Glutamatergic neuron (in vitro differentiated cells): ENCODE data around the gene ERG28. TPM values are rescaled to one million over a fixed set of nuclear protein-coding genes. Genes with fewer than 3 reads are reported as not detected.
"Not testable (repeated sequence)": the region's sequence is repeated elsewhere in the genome, so short reads cannot be mapped to it uniquely, and the experiment has no call there.

Experiments
- DNase-seq: peaks from one replicate; pipeline ENCODE4 v3.0.0; 2022
- H3K27ac Mint-ChIP-seq: one replicate; pipeline ENCODE4 v1.8.0; 2020; ENCODE audit warnings: mild to moderate bottlenecking, mixed read lengths, inconsistent platforms; ENCODE audit not compliant: unreplicated experiment
- H3K27me3 Mint-ChIP-seq: one replicate; pipeline ENCODE4 v1.8.0; 2020; ENCODE audit warnings: mild to moderate bottlenecking, moderate library complexity, mixed read lengths, inconsistent platforms; ENCODE audit not compliant: unreplicated experiment
- H3K36me3 Mint-ChIP-seq: one replicate; pipeline ENCODE4 v1.8.0; 2020; ENCODE audit warnings: mild to moderate bottlenecking, mixed read lengths, inconsistent platforms; ENCODE audit not compliant: unreplicated experiment
- H3K4me1 Mint-ChIP-seq: one replicate; pipeline ENCODE4 v1.8.0; 2020; ENCODE audit warnings: mild to moderate bottlenecking, low read depth, mixed read lengths, inconsistent platforms; ENCODE audit not compliant: unreplicated experiment
- H3K4me3 Mint-ChIP-seq: one replicate; pipeline ENCODE4 v1.8.0; 2020; ENCODE audit warnings: mild to moderate bottlenecking, mixed read lengths, inconsistent platforms; ENCODE audit not compliant: unreplicated experiment
- H3K9me3 Mint-ChIP-seq: one replicate; pipeline ENCODE4 v1.8.0; 2020; ENCODE audit warnings: mild to moderate bottlenecking, moderate library complexity, mixed read lengths, inconsistent platforms; ENCODE audit not compliant: unreplicated experiment
- total RNA-seq: library from RNA; stranded (reverse); fragmentation: NEBNext Ultra II Directional; extraction: Animal tissue kit (Norgen Biotek cat#: 25700); gene quantifications from one replicate; pipeline ENCODE4 v1.2.1, GENCODE V29; 2021; ENCODE audit not compliant: unreplicated experiment
- TF ChIP-seq, protein P1 (sequence below): fragments of 200-600 bp; sonication (generic); IDR thresholded peaks from one replicate; pipeline ENCODE4 v1.5.0; 2021; ENCODE audit not compliant: partially characterized antibody, unreplicated experiment

The ERG28 gene
- total RNA-seq, 1 donor from 2014 or later, result 16.2 TPM

DNA sequence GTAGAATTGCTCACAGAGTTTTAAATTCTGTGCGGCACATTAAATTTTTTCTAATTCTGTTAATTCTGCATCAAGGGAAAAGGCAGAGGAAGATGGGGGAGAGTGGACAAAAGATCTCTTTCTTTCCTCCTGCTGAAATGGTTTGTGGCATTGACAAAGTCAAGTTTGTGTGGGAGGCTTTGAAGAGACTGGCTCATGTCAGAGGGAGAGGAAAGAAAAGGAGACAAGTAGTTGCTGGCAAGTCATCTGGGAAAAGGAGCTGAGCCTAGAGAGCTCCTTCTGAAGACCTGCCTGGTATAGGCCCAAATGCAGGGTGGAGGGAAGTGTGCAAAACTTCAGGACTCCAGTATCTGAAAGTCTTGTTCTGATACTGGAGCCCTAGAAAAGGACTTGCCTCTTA is 36.7 kb upstream of the ERG28 start:
- H3K4me3 Mint-ChIP-seq, result no peak overlapping the region
- peaks cover 18% of the 10 kb centered on the region for H3K36me3 Mint-ChIP-seq
- TF ChIP-seq, protein P1, sequence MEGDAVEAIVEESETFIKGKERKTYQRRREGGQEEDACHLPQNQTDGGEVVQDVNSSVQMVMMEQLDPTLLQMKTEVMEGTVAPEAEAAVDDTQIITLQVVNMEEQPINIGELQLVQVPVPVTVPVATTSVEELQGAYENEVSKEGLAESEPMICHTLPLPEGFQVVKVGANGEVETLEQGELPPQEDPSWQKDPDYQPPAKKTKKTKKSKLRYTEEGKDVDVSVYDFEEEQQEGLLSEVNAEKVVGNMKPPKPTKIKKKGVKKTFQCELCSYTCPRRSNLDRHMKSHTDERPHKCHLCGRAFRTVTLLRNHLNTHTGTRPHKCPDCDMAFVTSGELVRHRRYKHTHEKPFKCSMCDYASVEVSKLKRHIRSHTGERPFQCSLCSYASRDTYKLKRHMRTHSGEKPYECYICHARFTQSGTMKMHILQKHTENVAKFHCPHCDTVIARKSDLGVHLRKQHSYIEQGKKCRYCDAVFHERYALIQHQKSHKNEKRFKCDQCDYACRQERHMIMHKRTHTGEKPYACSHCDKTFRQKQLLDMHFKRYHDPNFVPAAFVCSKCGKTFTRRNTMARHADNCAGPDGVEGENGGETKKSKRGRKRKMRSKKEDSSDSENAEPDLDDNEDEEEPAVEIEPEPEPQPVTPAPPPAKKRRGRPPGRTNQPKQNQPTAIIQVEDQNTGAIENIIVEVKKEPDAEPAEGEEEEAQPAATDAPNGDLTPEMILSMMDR, result no peak
- H3K27ac Mint-ChIP-seq, result no peak overlapping the region
- H3K4me1 Mint-ChIP-seq, result no peaks in the 10 kb centered on the region
- no peak for DNase-seq
- H3K27me3 Mint-ChIP-seq, result no peaks in the 10 kb centered on the region
- no peaks in the 10 kb centered on the region for H3K9me3 Mint-ChIP-seq

DNA sequence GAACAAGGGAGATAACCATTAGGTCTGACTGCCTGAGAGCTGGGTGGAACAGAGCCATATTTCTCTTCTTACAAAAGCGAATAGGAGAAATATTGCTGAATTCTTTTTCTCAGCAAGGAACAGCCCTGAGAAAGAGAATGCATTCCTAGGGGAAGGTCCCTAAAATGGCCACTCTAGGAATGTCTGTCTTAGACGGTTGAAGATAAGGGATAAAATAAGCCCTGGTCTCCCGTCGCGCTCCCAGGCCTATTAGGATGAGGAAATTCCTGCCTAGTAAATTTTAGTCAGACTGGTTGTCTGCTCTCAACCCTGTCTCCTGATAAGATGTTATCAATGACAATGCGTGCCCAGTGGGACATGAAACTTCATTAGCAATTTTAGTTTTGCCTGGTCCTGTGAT is 34.3 kb upstream of the ERG28 start:
- not testable (repeated sequence) for H3K27ac Mint-ChIP-seq, H3K27me3 Mint-ChIP-seq, H3K4me3 Mint-ChIP-seq, H3K9me3 Mint-ChIP-seq, H3K4me1 Mint-ChIP-seq, DNase-seq
- peaks cover 19% of the 10 kb centered on the region for H3K36me3 Mint-ChIP-seq

DNA sequence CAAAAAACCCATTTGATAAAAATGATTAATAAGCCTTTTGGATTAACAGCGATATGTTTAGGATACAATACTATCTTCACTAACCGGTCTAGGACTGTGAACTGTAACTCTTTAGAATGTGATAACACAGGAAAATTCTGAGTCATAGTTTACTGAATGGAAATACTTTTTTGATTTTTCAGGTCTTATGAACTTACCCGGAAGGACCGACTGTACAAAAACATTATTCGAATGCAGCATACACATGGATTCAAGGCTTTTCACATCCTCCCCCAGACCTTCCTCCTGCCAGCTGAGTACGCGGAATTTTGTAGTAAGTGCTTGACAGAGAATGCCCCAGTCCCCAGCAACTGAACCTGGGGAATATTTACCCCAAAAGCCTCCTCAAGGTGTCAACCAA is 29.3 kb upstream of the ERG28 start:
- H3K4me3 Mint-ChIP-seq, result no peak overlapping the region
- TF ChIP-seq, protein P1, result no peak

DNA sequence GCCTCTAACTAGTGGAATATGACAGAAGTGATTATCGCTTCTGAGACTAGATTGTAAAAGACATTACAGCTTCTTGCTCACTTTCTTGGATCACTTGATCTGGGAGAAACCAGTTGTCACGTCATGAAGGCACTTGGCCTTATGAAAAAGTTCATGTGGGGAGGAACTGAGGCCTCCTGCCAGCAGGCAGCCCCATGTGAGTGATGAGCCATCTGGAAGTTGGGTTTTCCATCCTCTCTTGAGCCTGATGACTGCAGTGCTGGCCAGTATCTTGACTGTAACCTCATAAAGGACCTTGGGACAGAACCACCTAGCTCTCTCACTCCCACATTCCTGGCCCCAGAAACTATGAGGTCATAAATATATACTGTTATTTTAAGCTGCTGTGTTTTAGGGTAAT is 28.3 kb upstream of the ERG28 start:
- TF ChIP-seq, protein P1, result no peak
- H3K4me1 Mint-ChIP-seq, result no peaks in the 10 kb centered on the region
- peaks cover 9% of the 10 kb centered on the region for H3K36me3 Mint-ChIP-seq
- DNase-seq, result no peak
- H3K9me3 Mint-ChIP-seq, result peaks cover 2% of the 10 kb centered on the region
- H3K4me3 Mint-ChIP-seq, result no peak overlapping the region
- H3K27me3 Mint-ChIP-seq, result no peaks in the 10 kb centered on the region
- H3K27ac Mint-ChIP-seq, result no peak overlapping the region

More for the DNA sequence above, 29.3 kb upstream of the ERG28 start:
- DNase-seq, result no peak
- Mint-ChIP-seq H3K9me3 (peaks cover 2% of the 10 kb centered on the region), H3K4me1 (no peaks in the 10 kb centered on the region), H3K27ac (no peak overlapping the region), H3K36me3 (peaks cover 19% of the 10 kb centered on the region), H3K27me3 (no peaks in the 10 kb centered on the region)

DNA sequence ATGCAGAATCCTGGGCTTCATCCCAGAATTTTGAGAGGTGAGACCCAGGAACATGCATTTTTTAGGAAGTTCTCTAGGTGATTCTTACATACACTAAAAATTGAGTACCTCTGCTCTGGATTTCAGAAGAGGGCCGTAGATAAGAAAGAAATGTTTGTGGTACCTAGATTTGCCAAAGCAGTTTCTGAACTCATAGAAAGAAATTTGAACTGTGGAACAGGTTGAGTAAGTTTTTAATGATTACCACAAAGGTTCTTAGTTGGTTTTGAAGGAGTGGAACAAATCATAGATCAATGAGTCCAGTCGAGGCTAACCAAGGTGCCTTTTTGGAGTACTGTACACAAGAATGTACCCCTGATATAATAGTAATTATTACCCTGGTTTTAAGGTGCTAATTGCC is 25.2 kb upstream of the ERG28 start:
- DNase-seq, result no peak
- Mint-ChIP-seq H3K27me3 (peaks cover 2% of the 10 kb centered on the region), H3K4me1 (no peaks in the 10 kb centered on the region), H3K4me3 (no peak overlapping the region), H3K9me3 (peaks cover 2% of the 10 kb centered on the region), H3K27ac (no peak overlapping the region), H3K36me3 (no peaks in the 10 kb centered on the region)
- TF ChIP-seq, protein P1, result no peak
